Measurements from ENCODE around the gene FBXW8.

- no peak for TF ChIP-seq CTCF (conservative IDR thresholded peaks at IDR 0.05)
- TF ChIP-seq ZFX (IDR thresholded peaks at IDR 0.05) = no peak
Measured at GRCh38 chr12:116887244-116887643, 23.5 kb upstream of the FBXW8 start.
